ENCODE data around the gene DENND2D. TPM values are rescaled to one million over a fixed set of nuclear protein-coding genes. Genes with fewer than 3 reads are reported as not detected.
A peak's percentile ranks its signal among the peaks of the same experiment; 100 is the strongest.

The DENND2D gene
- total and polyA plus RNA-seq, 10 of the 15 experiments (the other 5 are each of a cell fraction or from before 2014, with no cell fraction given), result 149 to 375 (median 172) TPM

DNA sequence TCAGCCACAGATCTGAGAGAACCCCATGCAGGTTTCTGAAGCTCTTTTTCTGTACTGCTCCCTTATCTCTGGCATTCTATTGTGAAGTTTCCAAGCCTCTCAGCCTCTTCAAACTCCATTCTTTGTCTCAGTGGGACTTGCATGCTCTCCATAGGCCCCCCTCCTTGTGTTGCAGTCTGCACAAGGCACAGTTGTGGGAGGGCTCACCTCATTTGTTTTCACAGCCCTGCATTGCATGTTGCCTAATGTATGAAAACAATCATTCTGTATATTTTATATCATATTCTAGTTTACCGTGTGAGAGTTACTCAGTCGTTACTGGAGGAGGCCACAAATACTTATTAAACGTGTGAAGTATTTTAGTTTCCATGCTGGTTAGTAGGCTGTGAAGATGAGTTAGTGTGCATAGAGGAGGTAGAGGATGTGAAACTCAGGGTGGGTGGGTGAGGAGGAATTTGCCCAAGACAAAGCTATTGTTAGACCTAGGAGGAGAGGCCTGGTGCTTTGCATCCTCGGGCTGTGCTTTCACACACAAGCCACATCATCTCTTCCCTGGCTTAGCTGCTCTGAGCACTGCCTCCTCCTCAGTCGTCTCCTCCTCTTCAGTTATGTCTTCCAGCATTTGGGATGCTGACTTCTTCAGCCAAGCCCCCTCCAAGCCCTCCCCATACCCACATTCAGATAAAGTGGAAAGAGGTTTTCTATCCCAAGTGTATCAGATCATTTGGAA lies 19.3 kb upstream of the DENND2D start (continued):
- TF ChIP-seq, protein P1, sequence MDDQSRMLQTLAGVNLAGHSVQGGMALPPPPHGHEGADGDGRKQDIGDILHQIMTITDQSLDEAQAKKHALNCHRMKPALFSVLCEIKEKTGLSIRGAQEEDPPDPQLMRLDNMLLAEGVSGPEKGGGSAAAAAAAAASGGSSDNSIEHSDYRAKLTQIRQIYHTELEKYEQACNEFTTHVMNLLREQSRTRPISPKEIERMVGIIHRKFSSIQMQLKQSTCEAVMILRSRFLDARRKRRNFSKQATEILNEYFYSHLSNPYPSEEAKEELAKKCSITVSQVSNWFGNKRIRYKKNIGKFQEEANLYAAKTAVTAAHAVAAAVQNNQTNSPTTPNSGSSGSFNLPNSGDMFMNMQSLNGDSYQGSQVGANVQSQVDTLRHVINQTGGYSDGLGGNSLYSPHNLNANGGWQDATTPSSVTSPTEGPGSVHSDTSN (IDR thresholded peaks at IDR 0.05; ENCODE audit: insufficient replicate concordance, low read depth, low read length), result peak; percentile 14
- TF ChIP-seq, protein P2, sequence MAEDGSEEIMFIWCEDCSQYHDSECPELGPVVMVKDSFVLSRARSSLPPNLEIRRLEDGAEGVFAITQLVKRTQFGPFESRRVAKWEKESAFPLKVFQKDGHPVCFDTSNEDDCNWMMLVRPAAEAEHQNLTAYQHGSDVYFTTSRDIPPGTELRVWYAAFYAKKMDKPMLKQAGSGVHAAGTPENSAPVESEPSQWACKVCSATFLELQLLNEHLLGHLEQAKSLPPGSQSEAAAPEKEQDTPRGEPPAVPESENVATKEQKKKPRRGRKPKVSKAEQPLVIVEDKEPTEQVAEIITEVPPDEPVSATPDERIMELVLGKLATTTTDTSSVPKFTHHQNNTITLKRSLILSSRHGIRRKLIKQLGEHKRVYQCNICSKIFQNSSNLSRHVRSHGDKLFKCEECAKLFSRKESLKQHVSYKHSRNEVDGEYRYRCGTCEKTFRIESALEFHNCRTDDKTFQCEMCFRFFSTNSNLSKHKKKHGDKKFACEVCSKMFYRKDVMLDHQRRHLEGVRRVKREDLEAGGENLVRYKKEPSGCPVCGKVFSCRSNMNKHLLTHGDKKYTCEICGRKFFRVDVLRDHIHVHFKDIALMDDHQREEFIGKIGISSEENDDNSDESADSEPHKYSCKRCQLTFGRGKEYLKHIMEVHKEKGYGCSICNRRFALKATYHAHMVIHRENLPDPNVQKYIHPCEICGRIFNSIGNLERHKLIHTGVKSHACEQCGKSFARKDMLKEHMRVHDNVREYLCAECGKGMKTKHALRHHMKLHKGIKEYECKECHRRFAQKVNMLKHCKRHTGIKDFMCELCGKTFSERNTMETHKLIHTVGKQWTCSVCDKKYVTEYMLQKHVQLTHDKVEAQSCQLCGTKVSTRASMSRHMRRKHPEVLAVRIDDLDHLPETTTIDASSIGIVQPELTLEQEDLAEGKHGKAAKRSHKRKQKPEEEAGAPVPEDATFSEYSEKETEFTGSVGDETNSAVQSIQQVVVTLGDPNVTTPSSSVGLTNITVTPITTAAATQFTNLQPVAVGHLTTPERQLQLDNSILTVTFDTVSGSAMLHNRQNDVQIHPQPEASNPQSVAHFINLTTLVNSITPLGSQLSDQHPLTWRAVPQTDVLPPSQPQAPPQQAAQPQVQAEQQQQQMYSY (CRISPR knock-in tag; IDR thresholded peaks at IDR 0.05), result no peak
- no peak for TF ChIP-seq GABPA (IDR thresholded peaks at IDR 0.05; ENCODE audit: low read depth)
- no peak for TF ChIP-seq RB1 (IDR thresholded peaks at IDR 0.05; ENCODE audit: borderline replicate concordance)
- TF ChIP-seq, protein P3, sequence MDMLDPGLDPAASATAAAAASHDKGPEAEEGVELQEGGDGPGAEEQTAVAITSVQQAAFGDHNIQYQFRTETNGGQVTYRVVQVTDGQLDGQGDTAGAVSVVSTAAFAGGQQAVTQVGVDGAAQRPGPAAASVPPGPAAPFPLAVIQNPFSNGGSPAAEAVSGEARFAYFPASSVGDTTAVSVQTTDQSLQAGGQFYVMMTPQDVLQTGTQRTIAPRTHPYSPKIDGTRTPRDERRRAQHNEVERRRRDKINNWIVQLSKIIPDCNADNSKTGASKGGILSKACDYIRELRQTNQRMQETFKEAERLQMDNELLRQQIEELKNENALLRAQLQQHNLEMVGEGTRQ (IDR thresholded peaks at IDR 0.05; ENCODE audit: borderline replicate concordance, low read depth, low read length), result no peak
- no peak; the same call in 1 of the 2 replicates for TF ChIP-seq HDGF (IDR thresholded peaks at IDR 0.05)
- TF ChIP-seq, protein P4, sequence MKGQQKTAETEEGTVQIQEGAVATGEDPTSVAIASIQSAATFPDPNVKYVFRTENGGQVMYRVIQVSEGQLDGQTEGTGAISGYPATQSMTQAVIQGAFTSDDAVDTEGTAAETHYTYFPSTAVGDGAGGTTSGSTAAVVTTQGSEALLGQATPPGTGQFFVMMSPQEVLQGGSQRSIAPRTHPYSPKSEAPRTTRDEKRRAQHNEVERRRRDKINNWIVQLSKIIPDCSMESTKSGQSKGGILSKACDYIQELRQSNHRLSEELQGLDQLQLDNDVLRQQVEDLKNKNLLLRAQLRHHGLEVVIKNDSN (IDR thresholded peaks at IDR 0.05; ENCODE audit: borderline replicate concordance, extremely low read length, insufficient read depth, low read depth, low read length), result no peak
- TF ChIP-seq ZNF24 (IDR thresholded peaks at IDR 0.05), result no peak
- TF ChIP-seq IKZF1 (conservative IDR thresholded peaks at IDR 0.05), result no peak
- no peak for TF ChIP-seq MEF2B (IDR thresholded peaks at IDR 0.05; ENCODE audit: partially characterized antibody, poor library complexity, severe bottlenecking)
- no peak; the same call in 1 of the 2 replicates for TF ChIP-seq RAD21 (IDR thresholded peaks at IDR 0.05; ENCODE audit: insufficient read depth, low read depth, low read length)
- TF ChIP-seq, protein P5, sequence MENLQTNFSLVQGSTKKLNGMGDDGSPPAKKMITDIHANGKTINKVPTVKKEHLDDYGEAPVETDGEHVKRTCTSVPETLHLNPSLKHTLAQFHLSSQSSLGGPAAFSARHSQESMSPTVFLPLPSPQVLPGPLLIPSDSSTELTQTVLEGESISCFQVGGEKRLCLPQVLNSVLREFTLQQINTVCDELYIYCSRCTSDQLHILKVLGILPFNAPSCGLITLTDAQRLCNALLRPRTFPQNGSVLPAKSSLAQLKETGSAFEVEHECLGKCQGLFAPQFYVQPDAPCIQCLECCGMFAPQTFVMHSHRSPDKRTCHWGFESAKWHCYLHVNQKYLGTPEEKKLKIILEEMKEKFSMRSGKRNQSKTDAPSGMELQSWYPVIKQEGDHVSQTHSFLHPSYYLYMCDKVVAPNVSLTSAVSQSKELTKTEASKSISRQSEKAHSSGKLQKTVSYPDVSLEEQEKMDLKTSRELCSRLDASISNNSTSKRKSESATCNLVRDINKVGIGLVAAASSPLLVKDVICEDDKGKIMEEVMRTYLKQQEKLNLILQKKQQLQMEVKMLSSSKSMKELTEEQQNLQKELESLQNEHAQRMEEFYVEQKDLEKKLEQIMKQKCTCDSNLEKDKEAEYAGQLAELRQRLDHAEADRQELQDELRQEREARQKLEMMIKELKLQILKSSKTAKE (IDR thresholded peaks at IDR 0.05; ENCODE audit: low read depth, poor library complexity, severe bottlenecking), result peak; percentile 86
- peak; percentile 98 for TF ChIP-seq ZBED1 (IDR thresholded peaks at IDR 0.05; ENCODE audit: borderline replicate concordance)
- TF ChIP-seq, protein P6, sequence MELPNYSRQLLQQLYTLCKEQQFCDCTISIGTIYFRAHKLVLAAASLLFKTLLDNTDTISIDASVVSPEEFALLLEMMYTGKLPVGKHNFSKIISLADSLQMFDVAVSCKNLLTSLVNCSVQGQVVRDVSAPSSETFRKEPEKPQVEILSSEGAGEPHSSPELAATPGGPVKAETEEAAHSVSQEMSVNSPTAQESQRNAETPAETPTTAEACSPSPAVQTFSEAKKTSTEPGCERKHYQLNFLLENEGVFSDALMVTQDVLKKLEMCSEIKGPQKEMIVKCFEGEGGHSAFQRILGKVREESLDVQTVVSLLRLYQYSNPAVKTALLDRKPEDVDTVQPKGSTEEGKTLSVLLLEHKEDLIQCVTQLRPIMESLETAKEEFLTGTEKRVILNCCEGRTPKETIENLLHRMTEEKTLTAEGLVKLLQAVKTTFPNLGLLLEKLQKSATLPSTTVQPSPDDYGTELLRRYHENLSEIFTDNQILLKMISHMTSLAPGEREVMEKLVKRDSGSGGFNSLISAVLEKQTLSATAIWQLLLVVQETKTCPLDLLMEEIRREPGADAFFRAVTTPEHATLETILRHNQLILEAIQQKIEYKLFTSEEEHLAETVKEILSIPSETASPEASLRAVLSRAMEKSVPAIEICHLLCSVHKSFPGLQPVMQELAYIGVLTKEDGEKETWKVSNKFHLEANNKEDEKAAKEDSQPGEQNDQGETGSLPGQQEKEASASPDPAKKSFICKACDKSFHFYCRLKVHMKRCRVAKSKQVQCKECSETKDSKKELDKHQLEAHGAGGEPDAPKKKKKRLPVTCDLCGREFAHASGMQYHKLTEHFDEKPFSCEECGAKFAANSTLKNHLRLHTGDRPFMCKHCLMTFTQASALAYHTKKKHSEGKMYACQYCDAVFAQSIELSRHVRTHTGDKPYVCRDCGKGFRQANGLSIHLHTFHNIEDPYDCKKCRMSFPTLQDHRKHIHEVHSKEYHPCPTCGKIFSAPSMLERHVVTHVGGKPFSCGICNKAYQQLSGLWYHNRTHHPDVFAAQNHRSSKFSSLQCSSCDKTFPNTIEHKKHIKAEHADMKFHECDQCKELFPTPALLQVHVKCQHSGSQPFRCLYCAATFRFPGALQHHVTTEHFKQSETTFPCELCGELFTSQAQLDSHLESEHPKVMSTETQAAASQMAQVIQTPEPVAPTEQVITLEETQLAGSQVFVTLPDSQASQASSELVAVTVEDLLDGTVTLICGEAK (IDR thresholded peaks at IDR 0.05; ENCODE audit: borderline replicate concordance), result no peak
